ENCODE results near the gene EDC3. TPM values are rescaled to one million over a fixed set of nuclear protein-coding genes. Genes with fewer than 3 reads are reported as not detected.

The EDC3 gene
- total RNA-seq, 4 donors from 2014 or later: 14.4 to 18.8 (median 17.2) TPM

DNA sequence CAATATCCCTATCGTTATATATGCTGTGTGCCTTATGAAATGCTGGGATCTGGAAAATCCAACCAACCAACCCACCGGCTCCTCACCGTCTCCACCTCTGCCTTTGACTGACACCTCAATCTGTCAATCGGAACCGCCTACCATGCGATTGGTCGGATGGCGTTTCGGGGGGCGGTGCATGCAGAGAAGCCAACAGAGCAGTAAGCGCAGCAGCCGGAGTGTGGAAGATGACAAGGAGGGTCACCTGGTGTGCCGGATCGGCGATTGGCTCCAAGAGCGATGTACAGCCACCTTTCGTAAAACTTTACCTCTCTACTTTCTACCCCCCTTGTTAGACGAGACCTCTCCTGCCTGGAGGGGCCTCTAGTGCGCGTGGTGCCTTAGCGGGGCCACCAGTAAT, 73.9 kb downstream of the EDC3 start:
- Histone ChIP-seq H3K36me3 (peaks cover 4 to 82% (median 65%) of the 10 kb centered on the region in 3 donors), H3K4me3 (no peak overlapping the region), H3K27me3 (no peaks in the 10 kb centered on the region), H3K9me3 (no peaks in the 10 kb centered on the region), H3K27ac (no peak overlapping the region), H3K4me1 (peaks cover 0 to 42% (median 19%) of the 10 kb centered on the region in 4 donors)
- DNase-seq (ENCODE audit: low spot score in 2 of 2): no peak
- WGBS, 2 donors: 82 to 85% methylated on average over 21 of the region's 21 CpGs
- TF ChIP-seq POLR2A (IDR thresholded peaks at IDR 0.05): no peak
- TF ChIP-seq, protein P1, sequence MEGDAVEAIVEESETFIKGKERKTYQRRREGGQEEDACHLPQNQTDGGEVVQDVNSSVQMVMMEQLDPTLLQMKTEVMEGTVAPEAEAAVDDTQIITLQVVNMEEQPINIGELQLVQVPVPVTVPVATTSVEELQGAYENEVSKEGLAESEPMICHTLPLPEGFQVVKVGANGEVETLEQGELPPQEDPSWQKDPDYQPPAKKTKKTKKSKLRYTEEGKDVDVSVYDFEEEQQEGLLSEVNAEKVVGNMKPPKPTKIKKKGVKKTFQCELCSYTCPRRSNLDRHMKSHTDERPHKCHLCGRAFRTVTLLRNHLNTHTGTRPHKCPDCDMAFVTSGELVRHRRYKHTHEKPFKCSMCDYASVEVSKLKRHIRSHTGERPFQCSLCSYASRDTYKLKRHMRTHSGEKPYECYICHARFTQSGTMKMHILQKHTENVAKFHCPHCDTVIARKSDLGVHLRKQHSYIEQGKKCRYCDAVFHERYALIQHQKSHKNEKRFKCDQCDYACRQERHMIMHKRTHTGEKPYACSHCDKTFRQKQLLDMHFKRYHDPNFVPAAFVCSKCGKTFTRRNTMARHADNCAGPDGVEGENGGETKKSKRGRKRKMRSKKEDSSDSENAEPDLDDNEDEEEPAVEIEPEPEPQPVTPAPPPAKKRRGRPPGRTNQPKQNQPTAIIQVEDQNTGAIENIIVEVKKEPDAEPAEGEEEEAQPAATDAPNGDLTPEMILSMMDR (IDR thresholded peaks at IDR 0.05): no peak
- no peak for TF ChIP-seq EP300 (IDR thresholded peaks at IDR 0.05)

DNA sequence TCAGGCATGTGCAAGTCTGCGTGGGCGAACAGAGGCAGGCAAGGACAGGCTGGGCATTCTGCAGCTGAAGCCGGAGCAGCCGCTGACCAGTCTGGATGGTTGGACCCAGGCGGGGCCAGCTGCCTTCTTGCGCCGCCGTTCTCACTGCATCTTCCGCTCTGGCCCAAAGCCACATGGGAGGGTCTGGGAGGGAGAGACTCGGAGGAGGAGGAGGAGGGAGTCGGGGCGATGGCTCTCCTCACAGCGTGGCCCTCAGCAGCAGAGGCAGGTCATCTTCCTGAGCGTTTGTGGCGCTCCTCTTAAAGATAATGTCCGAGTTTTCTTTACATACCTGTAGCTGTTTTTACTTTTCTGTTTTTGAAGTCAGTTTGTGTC, 74.3 kb downstream of the EDC3 start:
- TF ChIP-seq, protein P1 (IDR thresholded peaks at IDR 0.05): no peak
- 74 to 84% methylated on average over 15 to 16 of the region's 16 CpGs for WGBS, 2 donors
- no peaks in the 10 kb centered on the region for H3K27me3 ChIP-seq
- DNase-seq (ENCODE audit: low spot score in 2 of 2): no peak
- no peak overlapping the region for H3K27ac ChIP-seq
- H3K4me1 ChIP-seq: peaks cover 0 to 46% (median 23%) of the 10 kb centered on the region in 4 donors
- no peak overlapping the region for H3K4me3 ChIP-seq
- peaks cover 4 to 78% (median 65%) of the 10 kb centered on the region in 3 donors for H3K36me3 ChIP-seq
- H3K9me3 ChIP-seq: no peaks in the 10 kb centered on the region

DNA sequence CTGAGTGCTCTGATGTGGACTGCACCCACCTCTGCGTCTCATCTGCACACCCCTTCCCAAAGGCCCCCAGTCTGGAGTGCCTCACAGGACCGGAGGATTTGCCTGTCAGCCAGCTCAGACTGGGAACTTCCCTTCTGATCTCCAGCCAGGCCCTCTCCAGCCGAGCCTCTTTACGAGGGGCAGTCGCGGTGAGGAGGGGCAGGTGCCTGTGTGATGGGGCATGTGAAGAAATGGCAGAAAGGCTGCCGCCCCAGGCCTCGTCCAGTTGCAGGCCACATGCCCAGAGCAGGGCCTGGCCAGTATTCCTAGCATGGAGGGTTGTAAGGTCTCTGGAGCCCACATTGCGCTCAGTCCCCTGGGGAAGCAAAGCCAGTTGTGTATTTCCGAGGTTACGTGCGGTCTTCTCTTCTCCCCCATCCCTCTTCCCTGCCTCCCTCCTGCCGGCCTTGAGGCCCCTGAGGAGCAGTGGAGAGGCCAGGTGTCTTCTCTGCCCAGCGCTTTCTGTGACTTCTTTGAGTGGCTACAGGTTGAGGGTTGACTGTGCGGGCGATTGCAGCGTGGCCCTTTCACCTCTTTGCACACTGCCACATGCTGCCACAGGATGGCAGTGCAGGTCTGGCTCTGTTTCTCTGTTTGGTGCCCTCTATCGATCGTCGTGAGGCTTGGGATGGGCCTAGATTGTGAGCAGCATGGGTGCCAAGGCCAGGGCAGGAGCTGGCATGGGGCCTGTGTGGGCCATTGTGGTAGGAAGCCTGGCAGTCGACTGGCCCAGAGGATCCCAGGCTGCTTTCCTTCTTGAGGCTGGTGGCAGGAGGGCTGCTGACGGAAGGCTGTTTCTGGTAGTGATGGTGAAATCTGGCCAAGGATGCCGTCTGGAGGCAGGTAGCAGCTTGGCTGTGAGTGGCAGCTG, 74.9 kb downstream of the EDC3 start:
- no peak overlapping the region for H3K4me3 ChIP-seq
- peaks cover 4 to 72% (median 59%) of the 10 kb centered on the region in 3 donors for H3K36me3 ChIP-seq
- H3K27me3 ChIP-seq: no peaks in the 10 kb centered on the region
- TF ChIP-seq, protein P1 (IDR thresholded peaks at IDR 0.05): peak; percentile 53 to 68 (median 63)
- no peak for TF ChIP-seq EP300 (IDR thresholded peaks at IDR 0.05)
- no peaks in the 10 kb centered on the region for H3K9me3 ChIP-seq
- DNase-seq (ENCODE audit: low spot score in 2 of 2): peak; percentile 44 to 50
- 59 to 65% methylated on average over 20 to 23 of the region's 23 CpGs for WGBS, 2 donors
- peaks cover 0 to 50% (median 25%) of the 10 kb centered on the region in 4 donors for H3K4me1 ChIP-seq
- H3K27ac ChIP-seq: no peak overlapping the region

DNA sequence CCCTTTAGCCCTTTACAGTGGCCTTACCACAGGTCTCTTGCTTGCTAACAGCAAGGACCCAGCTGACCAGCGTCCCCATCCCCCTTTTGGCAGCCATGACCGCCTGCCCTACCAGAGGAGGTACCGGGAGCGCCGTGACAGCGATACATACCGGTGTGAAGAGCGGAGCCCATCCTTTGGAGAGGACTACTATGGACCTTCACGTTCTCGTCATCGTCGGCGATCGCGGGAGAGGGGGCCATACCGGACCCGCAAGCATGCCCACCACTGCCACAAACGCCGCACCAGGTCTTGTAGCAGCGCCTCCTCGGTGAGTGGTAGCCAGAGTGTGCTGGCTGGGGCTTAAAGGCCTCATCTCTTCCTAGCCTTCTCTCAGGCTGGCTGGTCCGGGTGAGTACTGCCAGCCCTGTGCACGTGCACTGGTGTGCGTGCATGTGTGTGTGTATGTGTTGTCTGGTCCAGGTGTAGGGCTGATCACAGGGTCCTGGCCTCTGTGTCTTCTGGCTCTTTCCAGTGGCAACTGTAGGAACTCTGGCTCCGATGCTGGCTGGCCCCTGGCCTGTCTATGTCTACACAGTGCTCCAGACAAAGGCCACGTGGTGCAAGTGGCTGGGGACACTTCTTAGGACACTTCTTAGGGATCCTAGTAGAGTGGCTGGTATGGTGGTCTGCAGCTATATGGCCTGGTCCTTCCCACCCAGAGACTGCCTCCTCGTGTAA, 75.7 kb downstream of the EDC3 start:
- 89 to 95% methylated on average over 24 to 26 of the region's 27 CpGs for WGBS, 2 donors
- TF ChIP-seq EP300 (IDR thresholded peaks at IDR 0.05) (no peak), POLR2A (IDR thresholded peaks at IDR 0.05) (no peak)
- TF ChIP-seq, protein P1 (IDR thresholded peaks at IDR 0.05): no peak
- peaks cover 4 to 64% (median 52%) of the 10 kb centered on the region in 3 donors for H3K36me3 ChIP-seq

More for the DNA sequence above, 75.7 kb downstream of the EDC3 start:
- no peaks in the 10 kb centered on the region for H3K27me3 ChIP-seq
- H3K4me3 ChIP-seq: no peak overlapping the region
- peaks cover 0 to 50% (median 25%) of the 10 kb centered on the region in 4 donors for H3K4me1 ChIP-seq
- no peak for DNase-seq (ENCODE audit: low spot score in 2 of 2)
- H3K27ac ChIP-seq: no peak overlapping the region
- H3K9me3 ChIP-seq: no peaks in the 10 kb centered on the region
